GM12874 (cell line): ENCODE results near the gene TXNRD1.

Experiments used
- CTCF ChIP-seq: IDR thresholded peaks from 2 replicates; pipeline ENCODE4 v1.5.1; 2011; ENCODE audit warnings: low read depth, mild to moderate bottlenecking, control low read depth, low read length, moderate library complexity; ENCODE audit not compliant: insufficient read depth

TXNRD1 gene

GRCh38 chr12:104290320-104290719, 74.7 kb downstream of the TXNRD1 start:
- no peak for TF ChIP-seq CTCF

- TF ChIP-seq CTCF: no peak
These were observed 75.3 kb downstream of the TXNRD1 start for GRCh38 chr12:104290855-104291254.

GRCh38 chr12:104291867-104292524, 76.4 kb downstream of the TXNRD1 start:
- no peak for TF ChIP-seq CTCF

- TF ChIP-seq CTCF: no peak
These were observed 77.6 kb downstream of the TXNRD1 start for GRCh38 chr12:104292872-104293794.

- TF ChIP-seq CTCF: peak; percentile 10; the same call in 1 of the 2 replicates
These were observed 78.7 kb downstream of the TXNRD1 start for GRCh38 chr12:104294158-104294859.

- TF ChIP-seq CTCF: no peak
These were observed 79.5 kb downstream of the TXNRD1 start for GRCh38 chr12:104294927-104295668.

- no peak for TF ChIP-seq CTCF
These were observed 80.4 kb downstream of the TXNRD1 start for GRCh38 chr12:104295954-104296353.
